HG03095 (cell line): Measurements from ENCODE around the gene CIAO2B.
"Not testable (repeated sequence)": the region's sequence is repeated elsewhere in the genome, so short reads cannot be mapped to it uniquely, and the experiment has no call there.

ENCODE experiments used
- ATAC-seq: cut with Tn5 transposase; IDR thresholded peaks from one replicate; pipeline ENCODE4 v1.9.1; 2021; ENCODE audit warnings: moderate library complexity; ENCODE audit not compliant: unreplicated experiment

Gene CIAO2B

GRCh38 chr16:66956154-66956457 is 21.9 kb upstream of the CIAO2B start:
- ATAC-seq, result not testable (repeated sequence)

- not testable (repeated sequence) for ATAC-seq
Measured at GRCh38 chr16:66955363-66956153, 21.4 kb upstream of the CIAO2B start.

GRCh38 chr16:66954097-66954659 is 20.0 kb upstream of the CIAO2B start:
- ATAC-seq, result no peak

- ATAC-seq, result no peak
Measured at GRCh38 chr16:66953462-66954096, 19.4 kb upstream of the CIAO2B start.

GRCh38 chr16:66952430-66953110 is 18.4 kb upstream of the CIAO2B start:
- ATAC-seq, result no peak

- ATAC-seq, result no peak
Measured at GRCh38 chr16:66950971-66951790, 17.0 kb upstream of the CIAO2B start.

GRCh38 chr16:66950437-66950836 is 16.2 kb upstream of the CIAO2B start:
- ATAC-seq, result peak; percentile 41

- no peak for ATAC-seq
Measured at GRCh38 chr16:66949472-66949871, 15.3 kb upstream of the CIAO2B start.

- ATAC-seq, result no peak
Measured at GRCh38 chr16:66948837-66949225, 14.6 kb upstream of the CIAO2B start.

- ATAC-seq, result no peak
Measured at GRCh38 chr16:66948134-66948836, 14.1 kb upstream of the CIAO2B start.

GRCh38 chr16:66947302-66948065 is 13.3 kb upstream of the CIAO2B start:
- peak; percentile 47 for ATAC-seq

- ATAC-seq, result no peak
Measured at GRCh38 chr16:66946974-66947301, 12.7 kb upstream of the CIAO2B start.

GRCh38 chr16:66946541-66946940 is 12.3 kb upstream of the CIAO2B start:
- ATAC-seq, result no peak

- no peak for ATAC-seq
Measured at GRCh38 chr16:66945939-66946338, 11.7 kb upstream of the CIAO2B start.

GRCh38 chr16:66944971-66945370 is 10.8 kb upstream of the CIAO2B start:
- ATAC-seq, result not testable (repeated sequence)

GRCh38 chr16:66944054-66944441 is 9.8 kb upstream of the CIAO2B start:
- ATAC-seq, result no peak

GRCh38 chr16:66943426-66944053 is 9.3 kb upstream of the CIAO2B start:
- no peak for ATAC-seq

- ATAC-seq, result no peak
Measured at GRCh38 chr16:66942981-66943380, 8.8 kb upstream of the CIAO2B start.

- no peak for ATAC-seq
Measured at GRCh38 chr16:66940236-66940635, 6.0 kb upstream of the CIAO2B start.
